Left renal cortex interstitium (tissue), 4 donors: Measurements from ENCODE around the gene ARHGEF17. TPM values are rescaled to one million over a fixed set of nuclear protein-coding genes. Genes with fewer than 3 reads are reported as not detected.
A peak's percentile ranks its signal among the peaks of the same experiment; 100 is the strongest.

Experiments
- DNase-seq, 4 donors: peaks; one replicate each; pipeline ENCODE4 v3.0.0-alpha.2; 2013; ENCODE audit warnings: low read depth in 4 of 4, low spot score in 2 of 4, missing footprints in 1 of 4
- polyA plus RNA-seq, 4 donors: library from polyadenylated mRNA; unstranded; fragments of 120-200 nt; gene quantifications; one replicate each; pipeline ENCODE4 v1.2.1, GENCODE V29; 2013; ENCODE audit not compliant: insufficient read length in 4 of 4

The ARHGEF17 gene
- polyA plus RNA-seq, 4 donors = 64.5 to 123 (median 97.6) TPM

GRCh38 chr11:73310661-73311393 lies 2.8 kb downstream of the ARHGEF17 start:
- no peak for DNase-seq

- no peak for DNase-seq
Measured at GRCh38 chr11:73311394-73311869, 3.4 kb downstream of the ARHGEF17 start.

GRCh38 chr11:73312036-73312435 lies 4.0 kb downstream of the ARHGEF17 start:
- no peak for DNase-seq

GRCh38 chr11:73312851-73313327 lies 4.8 kb downstream of the ARHGEF17 start:
- no peak for DNase-seq

DNA sequence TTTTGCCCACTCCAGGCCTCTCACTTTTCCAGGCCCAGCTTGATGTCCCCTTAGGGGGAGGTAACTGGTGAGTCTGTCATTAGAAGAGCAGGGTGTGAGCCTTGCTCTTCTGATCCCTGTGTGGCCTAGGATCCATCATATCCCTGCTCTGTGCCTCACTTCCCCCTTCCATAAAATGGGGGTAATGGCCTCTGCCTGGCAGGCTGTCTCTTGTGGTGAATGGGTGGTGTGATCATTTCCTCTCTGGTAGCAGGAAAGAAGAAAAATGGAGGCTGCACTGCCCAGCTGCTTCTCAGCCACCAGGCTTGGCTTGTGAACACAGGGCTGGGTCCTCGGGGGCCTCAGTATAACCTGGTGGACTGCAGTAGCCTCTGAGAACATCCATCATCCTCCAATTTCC lies 5.6 kb downstream of the ARHGEF17 start:
- no peak for DNase-seq

DNA sequence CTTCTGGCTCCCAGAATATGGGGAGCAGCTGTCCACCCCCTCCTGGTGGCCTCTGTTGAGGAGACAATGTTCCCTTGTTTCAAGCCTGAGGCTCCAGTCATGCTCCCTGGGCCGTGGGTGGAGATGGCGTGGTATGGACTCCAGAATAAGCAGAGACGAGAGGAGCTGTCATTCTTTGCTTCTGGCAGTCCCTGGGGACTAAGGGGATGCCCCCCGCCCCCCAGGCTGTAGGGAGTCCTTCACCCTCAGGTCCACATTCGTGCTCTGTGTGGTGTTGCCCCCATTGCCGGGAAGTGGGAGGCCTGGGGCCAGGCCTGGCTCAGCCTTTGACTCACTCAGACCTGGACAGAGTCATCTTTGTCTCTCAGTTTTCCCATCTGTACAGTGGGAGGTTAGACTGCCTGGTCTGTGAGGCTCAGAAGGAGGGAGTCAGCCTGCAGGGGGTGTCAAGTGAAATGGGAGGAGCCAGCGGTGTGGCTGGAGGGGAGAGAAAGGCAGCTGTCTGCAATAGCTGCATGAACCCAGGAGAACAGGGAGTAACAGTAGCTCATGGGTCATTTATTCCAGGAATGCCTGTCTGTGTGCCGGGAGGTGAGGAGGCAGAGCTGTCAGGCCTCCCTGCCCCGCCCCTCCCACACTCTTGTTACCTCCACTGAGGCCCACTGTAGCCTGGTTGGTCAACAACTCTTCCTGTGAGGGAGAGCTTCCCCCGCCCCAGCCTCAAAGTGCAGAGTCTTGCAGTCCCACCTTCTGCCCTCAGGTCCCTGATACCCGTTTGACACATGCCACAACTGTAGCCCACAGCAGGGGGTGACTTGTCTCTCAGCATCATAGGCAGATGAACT lies 6.3 kb downstream of the ARHGEF17 start:
- DNase-seq = peak in 2 of 4 donors; percentile 69 to 78

DNA sequence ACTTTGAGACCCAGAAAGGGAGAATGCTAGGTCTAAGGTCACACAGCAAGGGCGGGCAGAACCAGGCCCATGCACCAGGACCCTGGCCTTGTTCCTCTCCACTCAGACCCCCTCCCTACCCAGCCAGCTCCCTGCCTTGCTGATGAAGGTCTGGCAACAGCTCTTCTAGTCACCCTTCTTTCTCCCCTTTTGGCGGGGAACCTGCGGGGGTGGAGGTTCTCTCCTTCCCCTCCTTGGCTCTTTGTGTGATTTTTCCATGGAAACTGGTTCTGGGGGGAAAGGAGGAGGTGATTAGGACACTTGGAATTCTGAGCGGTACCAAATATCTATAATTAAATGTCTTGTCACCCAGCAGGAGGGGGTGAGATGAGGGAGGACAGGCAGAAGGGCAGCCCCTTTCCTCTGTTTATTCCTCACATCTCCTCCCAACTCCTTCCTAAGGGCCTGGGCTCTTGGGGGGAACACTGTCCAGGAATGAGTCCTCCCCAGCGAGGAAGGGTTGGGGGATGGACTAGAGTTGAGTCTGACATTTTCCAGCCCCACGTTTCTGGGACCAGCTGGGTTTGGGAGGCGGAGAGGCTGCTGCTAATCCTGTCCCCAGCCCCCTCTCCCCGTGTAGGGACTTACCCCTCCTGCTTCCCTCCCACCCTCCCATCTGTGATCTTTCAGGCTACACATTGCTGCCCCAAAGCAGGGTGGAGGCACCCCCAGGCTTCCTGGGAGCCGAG lies 7.4 kb downstream of the ARHGEF17 start:
- DNase-seq = no peak

- DNase-seq = no peak
Measured at GRCh38 chr11:73316422-73316821, 8.3 kb downstream of the ARHGEF17 start.

DNA sequence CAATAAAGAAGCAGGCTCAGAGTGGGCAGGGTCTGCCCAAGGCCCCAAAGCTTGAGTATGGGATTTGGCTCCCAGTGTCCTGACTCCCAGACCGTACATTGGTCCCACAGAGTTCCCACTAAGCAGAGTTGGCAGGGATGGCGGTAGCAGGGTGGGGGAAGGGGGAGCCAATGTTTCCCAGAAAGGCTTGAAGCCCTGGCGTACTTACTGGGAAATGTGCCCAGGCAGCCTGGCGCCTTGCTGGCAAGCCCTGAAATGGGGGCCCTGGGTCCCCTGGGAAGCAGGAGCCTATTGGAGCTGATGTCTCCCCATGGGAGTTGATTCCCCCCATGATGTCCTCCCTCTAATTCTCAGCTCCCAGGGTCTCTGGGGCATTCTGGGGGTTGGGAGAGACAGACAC lies 9.3 kb downstream of the ARHGEF17 start:
- DNase-seq = no peak

- no peak for DNase-seq
Measured at GRCh38 chr11:73317803-73318202, 9.7 kb downstream of the ARHGEF17 start.

DNA sequence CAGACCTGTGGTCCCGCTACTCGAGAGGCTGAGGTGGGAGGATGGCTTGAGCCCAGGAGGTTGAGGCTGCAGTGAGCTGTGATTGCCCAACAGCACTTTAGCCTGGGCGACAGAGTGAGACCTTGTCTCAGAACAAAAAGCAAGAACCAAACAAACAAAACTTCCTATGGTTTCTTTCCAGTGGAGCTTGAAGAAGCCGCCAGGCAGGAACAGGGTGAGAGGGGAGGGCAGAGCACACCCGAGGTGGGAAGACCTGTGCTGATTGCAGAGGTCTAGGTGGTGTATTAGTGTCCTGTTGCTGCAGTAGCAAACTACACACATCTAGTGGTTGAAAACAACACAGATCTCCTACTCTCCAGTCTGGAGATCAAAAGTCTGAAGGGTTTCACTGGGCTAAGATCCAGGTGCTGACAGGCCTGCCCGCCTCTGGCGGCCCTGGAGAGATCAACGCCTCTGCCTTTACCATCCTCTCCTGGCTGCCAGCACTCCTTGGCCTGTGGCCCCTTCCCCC lies 10.5 kb downstream of the ARHGEF17 start:
- no peak for DNase-seq

DNA sequence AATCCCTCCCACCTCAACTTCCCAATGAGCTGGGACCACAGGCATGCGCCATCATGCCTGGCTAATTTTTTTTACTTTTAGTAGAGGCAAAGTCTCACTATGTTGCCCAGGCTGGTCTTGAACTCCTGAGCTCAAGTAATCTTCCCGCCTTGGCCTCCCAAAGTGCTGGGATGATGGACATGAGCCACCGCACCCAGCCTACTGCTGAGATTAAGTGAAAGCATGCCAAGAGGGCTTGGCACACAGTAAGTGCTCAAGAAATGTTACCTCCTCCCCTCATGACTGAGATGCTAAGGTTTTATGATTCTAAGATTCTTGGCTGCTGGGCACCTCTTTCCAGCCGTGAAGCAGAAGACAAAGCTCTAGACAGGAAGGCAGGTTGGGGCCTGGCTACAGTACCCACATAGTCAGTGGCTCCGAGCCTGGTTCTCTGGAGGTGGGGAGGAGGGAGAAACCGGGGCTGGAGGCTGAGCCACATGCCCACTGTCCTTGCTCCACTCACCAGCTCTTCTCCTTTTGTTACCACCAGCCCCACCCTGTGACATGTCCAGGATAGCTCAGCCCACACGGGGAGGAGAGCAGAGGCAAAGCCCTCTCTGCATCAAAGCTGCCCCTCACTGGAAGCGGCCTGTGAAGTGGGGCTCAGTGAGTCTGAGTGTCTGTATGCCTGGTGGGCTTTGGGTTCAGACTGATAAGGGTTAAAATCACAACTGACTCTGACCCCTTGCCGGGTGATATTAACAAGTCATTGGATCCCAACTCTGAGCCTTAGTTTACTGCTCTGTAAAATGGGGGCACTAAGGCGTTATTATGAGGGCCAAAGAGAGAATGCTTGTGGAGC lies 12.9 kb downstream of the ARHGEF17 start:
- DNase-seq = no peak

- no peak for DNase-seq
Measured at GRCh38 chr11:73321604-73322381, 13.7 kb downstream of the ARHGEF17 start.

DNA sequence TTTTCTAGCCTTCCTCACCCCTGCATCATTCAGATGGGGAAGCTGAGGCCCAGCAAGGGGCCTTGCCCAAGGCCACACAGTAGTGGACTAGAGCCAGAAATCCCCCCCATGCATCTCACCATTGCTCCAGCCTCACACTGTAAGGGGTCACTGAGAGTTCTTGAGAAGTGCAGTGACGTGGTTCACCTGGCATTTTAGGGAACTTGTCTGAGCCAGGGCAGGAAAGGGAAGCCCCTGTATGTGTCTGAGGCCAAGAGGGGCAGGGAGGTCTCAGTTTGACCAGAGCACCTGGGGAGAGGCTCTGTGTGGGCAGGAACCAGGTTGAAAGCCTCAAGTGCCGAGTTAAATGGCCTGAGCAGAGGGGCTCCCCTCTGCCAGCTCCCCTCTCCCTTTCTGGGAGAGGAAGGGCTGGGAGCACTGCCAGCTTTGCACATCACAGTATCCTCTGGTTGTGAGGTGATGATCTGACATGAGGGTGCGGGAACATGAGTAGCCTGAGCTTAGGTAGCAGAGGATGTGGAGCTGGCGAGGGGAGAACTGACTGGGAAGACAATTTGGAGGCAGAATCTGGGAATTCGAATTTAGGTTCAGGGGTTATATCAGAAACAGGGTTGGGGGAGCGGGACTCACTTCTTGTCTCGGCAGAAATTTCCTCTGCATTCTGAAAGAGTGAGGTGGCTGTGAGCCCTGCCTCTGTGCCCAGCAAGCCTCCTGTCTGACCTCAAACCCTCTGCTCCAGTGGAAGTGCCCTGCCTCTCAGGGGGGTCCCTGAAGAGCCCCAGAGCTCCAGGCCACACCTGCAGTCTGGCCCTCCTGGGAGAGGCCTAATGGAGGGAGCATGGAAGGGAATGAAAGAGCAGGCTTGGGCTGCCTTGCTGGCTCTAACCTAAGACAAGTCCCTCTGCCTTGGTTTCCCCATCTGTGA lies 14.6 kb downstream of the ARHGEF17 start:
- DNase-seq = no peak

DNA sequence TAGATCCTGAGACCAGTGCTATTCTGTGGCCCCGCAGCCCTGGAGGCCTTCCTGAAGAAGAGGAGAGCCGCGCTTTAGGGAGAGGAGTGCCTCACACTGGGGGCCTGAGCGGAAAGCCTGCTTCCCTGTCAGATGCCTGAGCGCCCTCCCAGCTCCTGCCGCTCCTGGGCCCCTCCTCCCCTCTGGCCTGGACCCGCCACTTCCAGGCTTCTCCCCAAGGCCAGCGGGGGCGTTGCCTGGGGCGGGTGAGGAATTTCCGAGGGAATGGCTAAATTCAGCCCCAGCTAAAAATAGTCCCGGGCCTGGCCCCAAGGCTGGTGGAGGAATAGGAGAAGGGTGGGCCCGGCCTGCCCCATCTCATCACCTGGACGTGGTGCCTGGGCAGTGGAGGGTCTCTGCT lies 15.4 kb downstream of the ARHGEF17 start:
- no peak for DNase-seq

GRCh38 chr11:73324116-73324515 lies 16.0 kb downstream of the ARHGEF17 start:
- no peak for DNase-seq

DNA sequence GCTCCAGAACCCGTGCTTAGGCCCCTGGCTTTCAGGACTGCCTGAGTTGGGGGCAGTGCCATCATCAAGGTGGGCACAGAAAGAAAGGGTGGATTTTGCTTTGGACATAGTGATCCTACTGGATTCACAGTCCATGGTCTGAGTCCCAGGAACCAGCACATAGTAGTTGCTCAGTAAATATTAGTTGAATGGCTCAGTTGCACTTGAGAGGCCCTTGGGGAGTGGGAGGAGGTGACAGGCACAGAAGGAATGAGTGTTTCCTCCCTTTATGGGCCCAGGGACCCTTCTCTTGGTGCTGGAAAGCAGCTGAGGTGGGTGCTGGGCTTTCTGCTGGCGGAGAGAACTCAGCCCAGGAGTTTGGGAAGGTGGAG lies 16.6 kb downstream of the ARHGEF17 start:
- DNase-seq = no peak
